Mammary epithelial cell (primary cell): Measurements from ENCODE around the gene TPRG1.

Source experiments
- CTCF ChIP-seq, 2 donors: IDR thresholded peaks in 1 of 2; conservative IDR thresholded peaks in 1 of 2; 2 replicates each; pipeline ENCODE4 v1.5.1; 2011 to 2012; ENCODE audit warnings: inconsistent platforms in 2 of 2, low read length in 2 of 2, mild to moderate bottlenecking in 2 of 2, control low read depth in 1 of 2, low read depth in 1 of 2; ENCODE audit not compliant: insufficient read depth in 1 of 2; ENCODE audit errors: extremely low read depth in 1 of 2
- EZH2 ChIP-seq: IDR thresholded peaks from 2 replicates; pipeline ENCODE4 v1.6.1; 2012; ENCODE audit warnings: low read length, inconsistent platforms, borderline replicate concordance

- TF ChIP-seq CTCF (conservative IDR thresholded peaks at IDR 0.05 in 1 of 2, IDR thresholded peaks at IDR 0.05 in 1 of 2; ENCODE audit: extremely low read depth in 1 of 2, insufficient read depth in 1 of 2, low read depth in 1 of 2, low read length in 2 of 2) (no peak), EZH2 (no peak)
These were observed 102.0 kb downstream of the TPRG1 start for GRCh38 chr3:189273736-189274135.
